Ectodermal cell (in vitro differentiated cells): ENCODE data around the gene CSNK2A3.

Experiments
- H3K27ac ChIP-seq: 2 replicates; pipeline ENCODE4 v1.7.0; 2013; ENCODE audit warnings: mild to moderate bottlenecking, low read depth, low read length; ENCODE audit not compliant: insufficient read depth, poor library complexity, severe bottlenecking
- H3K27me3 ChIP-seq: 2 replicates; pipeline ENCODE4 v1.7.0; 2013; ENCODE audit warnings: mild to moderate bottlenecking, low read length; ENCODE audit not compliant: insufficient read depth, control insufficient read depth, poor library complexity, severe bottlenecking
- H3K36me3 ChIP-seq: one replicate; pipeline ENCODE4 v1.7.0; 2013; ENCODE audit warnings: low read length; ENCODE audit not compliant: control insufficient read depth, insufficient read depth
- H3K4me1 ChIP-seq: one replicate; pipeline ENCODE4 v1.7.0; 2013; ENCODE audit warnings: low read length; ENCODE audit not compliant: control insufficient read depth, insufficient read depth
- H3K4me3 ChIP-seq: 2 replicates; pipeline ENCODE4 v1.7.0; 2013; ENCODE audit warnings: low read depth, low read length, control low read depth; ENCODE audit not compliant: insufficient read depth
- H3K9me3 ChIP-seq: 2 replicates; pipeline ENCODE4 v1.7.0; 2013; ENCODE audit warnings: mild to moderate bottlenecking, low read length, moderate library complexity; ENCODE audit not compliant: control insufficient read depth
- WGBS, 2 experiments: methylation state at CpG; one replicate each; pipeline ENCODE4 v1.1.7; 2013; ENCODE audit warnings: missing lambda C conversion rate in 2 of 2; 5-methylcytosine and 5-hydroxymethylcytosine counted together

Gene CSNK2A3

GRCh38 chr11:11344045-11344444, 9.0 kb downstream of the CSNK2A3 start:
- 91 to 92% methylated on average over 3 of the region's 3 CpGs for WGBS, 2 experiments
- H3K36me3 ChIP-seq = no peaks in the 10 kb centered on the region
- no peak overlapping the region for H3K27ac ChIP-seq
- no peaks in the 10 kb centered on the region for H3K4me1 ChIP-seq
- no peak overlapping the region for H3K4me3 ChIP-seq
- no peaks in the 10 kb centered on the region for H3K9me3 ChIP-seq
- no peaks in the 10 kb centered on the region for H3K27me3 ChIP-seq

GRCh38 chr11:11338304-11338703, 14.7 kb downstream of the CSNK2A3 start:
- Histone ChIP-seq H3K4me1 (no peaks in the 10 kb centered on the region), H3K27me3 (no peaks in the 10 kb centered on the region), H3K9me3 (no peaks in the 10 kb centered on the region), H3K4me3 (no peak overlapping the region), H3K27ac (no peak overlapping the region), H3K36me3 (no peaks in the 10 kb centered on the region)
- 88 to 90% methylated on average over 1 of the region's 1 CpG for WGBS, 2 experiments

- no peak overlapping the region for H3K4me3 ChIP-seq
- WGBS, 2 experiments = 92 to 94% methylated on average over 4 of the region's 4 CpGs
- H3K36me3 ChIP-seq = no peaks in the 10 kb centered on the region
- H3K27ac ChIP-seq = no peak overlapping the region
- H3K4me1 ChIP-seq = no peaks in the 10 kb centered on the region
- H3K27me3 ChIP-seq = no peaks in the 10 kb centered on the region
- H3K9me3 ChIP-seq = no peaks in the 10 kb centered on the region
Observed at GRCh38 chr11:11336664-11337063, 16.4 kb downstream of the CSNK2A3 start.

- no peaks in the 10 kb centered on the region for H3K27me3 ChIP-seq
- 58 to 71% methylated on average over 2 of the region's 2 CpGs for WGBS, 2 experiments
- no peaks in the 10 kb centered on the region for H3K9me3 ChIP-seq
- H3K27ac ChIP-seq = no peak overlapping the region
- H3K36me3 ChIP-seq = no peaks in the 10 kb centered on the region
- no peak overlapping the region for H3K4me3 ChIP-seq
- H3K4me1 ChIP-seq = no peaks in the 10 kb centered on the region
Observed at GRCh38 chr11:11335043-11335442, 18.0 kb downstream of the CSNK2A3 start.

- Histone ChIP-seq H3K27ac (no peak overlapping the region), H3K4me3 (no peak overlapping the region), H3K9me3 (no peaks in the 10 kb centered on the region), H3K27me3 (no peaks in the 10 kb centered on the region), H3K4me1 (no peaks in the 10 kb centered on the region), H3K36me3 (no peaks in the 10 kb centered on the region)
- WGBS, 2 experiments = 78 to 79% methylated on average over 3 to 4 of the region's 4 CpGs
Observed at GRCh38 chr11:11334607-11335006, 18.4 kb downstream of the CSNK2A3 start.

- 84 to 88% methylated on average over 5 of the region's 5 CpGs for WGBS, 2 experiments
- H3K27ac ChIP-seq = no peak overlapping the region
- H3K27me3 ChIP-seq = no peaks in the 10 kb centered on the region
- no peaks in the 10 kb centered on the region for H3K36me3 ChIP-seq
- no peak overlapping the region for H3K4me3 ChIP-seq
- H3K9me3 ChIP-seq = no peaks in the 10 kb centered on the region
- no peaks in the 10 kb centered on the region for H3K4me1 ChIP-seq
Observed at GRCh38 chr11:11332141-11332710, 20.8 kb downstream of the CSNK2A3 start.

GRCh38 chr11:11329062-11329806, 23.8 kb downstream of the CSNK2A3 start:
- Histone ChIP-seq H3K27ac (no peak overlapping the region), H3K4me3 (no peak overlapping the region), H3K9me3 (no peaks in the 10 kb centered on the region), H3K36me3 (no peaks in the 10 kb centered on the region), H3K27me3 (no peaks in the 10 kb centered on the region), H3K4me1 (no peaks in the 10 kb centered on the region)
- WGBS, 2 experiments = 90 to 93% methylated on average over 4 of the region's 4 CpGs

GRCh38 chr11:11324090-11324489, 29.0 kb downstream of the CSNK2A3 start:
- 100% methylated on average over 1 of the region's 1 CpG for WGBS, 2 experiments
- no peaks in the 10 kb centered on the region for H3K9me3 ChIP-seq
- no peaks in the 10 kb centered on the region for H3K4me1 ChIP-seq
- H3K27me3 ChIP-seq = no peaks in the 10 kb centered on the region
- H3K36me3 ChIP-seq = no peaks in the 10 kb centered on the region
- no peak overlapping the region for H3K4me3 ChIP-seq
- H3K27ac ChIP-seq = no peak overlapping the region

GRCh38 chr11:11322101-11322500, 30.9 kb downstream of the CSNK2A3 start:
- H3K27me3 ChIP-seq = no peaks in the 10 kb centered on the region
- no peaks in the 10 kb centered on the region for H3K4me1 ChIP-seq
- H3K27ac ChIP-seq = no peak overlapping the region
- H3K4me3 ChIP-seq = no peak overlapping the region
- H3K9me3 ChIP-seq = no peaks in the 10 kb centered on the region
- H3K36me3 ChIP-seq = no peaks in the 10 kb centered on the region

GRCh38 chr11:11320825-11321224, 32.2 kb downstream of the CSNK2A3 start:
- Histone ChIP-seq H3K36me3 (no peaks in the 10 kb centered on the region), H3K4me3 (no peak overlapping the region), H3K4me1 (no peaks in the 10 kb centered on the region), H3K27ac (no peak overlapping the region), H3K27me3 (no peaks in the 10 kb centered on the region), H3K9me3 (no peaks in the 10 kb centered on the region)
- 86 to 94% methylated on average over 2 of the region's 2 CpGs for WGBS, 2 experiments
